OCI-LY1 (cell line): ENCODE measurements around the gene EREG.

ENCODE experiments used
- H2AFZ ChIP-seq: fragments of 200-600 bp; sonication (generic), shearing (Covaris generic); 2 replicates; pipeline ENCODE4 v1.6.0; 2014; ENCODE audit warnings: antibody characterized with exemption, mild to moderate bottlenecking, low read length
- H3F3A ChIP-seq: fragments of 200-600 bp; sonication (generic), shearing (Covaris generic); 2 replicates; pipeline ENCODE4 v1.6.0; 2014; ENCODE audit warnings: mild to moderate bottlenecking, antibody characterized with exemption, low read length, moderate library complexity; ENCODE audit not compliant: insufficient read depth
- H3K27ac ChIP-seq: fragments of 200-600 bp; sonication (generic); 2 replicates; pipeline ENCODE4 v1.5.1; 2014; ENCODE audit warnings: low read length, mixed run types, mild to moderate bottlenecking, low read depth; ENCODE audit not compliant: poor library complexity, severe bottlenecking
- H3K27me3 ChIP-seq: fragments of 200-600 bp; sonication (generic); 2 replicates; pipeline ENCODE4 v1.6.0; 2014; ENCODE audit warnings: antibody characterized with exemption, mild to moderate bottlenecking, low read length, moderate library complexity; ENCODE audit not compliant: insufficient read depth
- H3K36me3 ChIP-seq: fragments of 200-600 bp; sonication (generic); 2 replicates; pipeline ENCODE4 v1.6.1; 2014; ENCODE audit warnings: mild to moderate bottlenecking, antibody characterized with exemption, low read length, moderate library complexity, mixed read lengths; ENCODE audit not compliant: insufficient read depth
- H3K4me1 ChIP-seq: fragments of 200-600 bp; sonication (generic); 2 replicates; pipeline ENCODE4 v1.5.1; 2014; ENCODE audit warnings: mild to moderate bottlenecking, low read length, moderate library complexity; ENCODE audit not compliant: insufficient read depth, severe bottlenecking
- H3K4me2 ChIP-seq: fragments of 200-600 bp; sonication (generic), shearing (Covaris generic); 2 replicates; pipeline ENCODE4 v1.6.1; 2014; ENCODE audit warnings: low read length
- H3K4me3 ChIP-seq: fragments of 200-600 bp; sonication (generic); 2 replicates; pipeline ENCODE4 v1.5.1; 2014; ENCODE audit warnings: low read length, low read depth, mild to moderate bottlenecking, mixed read lengths; ENCODE audit not compliant: poor library complexity, severe bottlenecking
- H3K79me2 ChIP-seq: fragments of 200-600 bp; shearing (Covaris generic); 2 replicates; pipeline ENCODE4 v1.6.1; 2016; ENCODE audit warnings: mixed run types, low read length, mixed read lengths; ENCODE audit not compliant: insufficient read depth
- H3K9ac ChIP-seq: fragments of 200-600 bp; sonication (generic), shearing (Covaris generic); 2 replicates; pipeline ENCODE4 v1.6.1; 2014; ENCODE audit warnings: mild to moderate bottlenecking, low read length, mixed read lengths
- H3K9me2 ChIP-seq: fragments of 200-600 bp; sonication (generic), shearing (Covaris generic); 2 replicates; pipeline ENCODE4 v1.6.1; 2014; ENCODE audit warnings: low read depth, mild to moderate bottlenecking, low read length, mixed read lengths
- H3K9me3 ChIP-seq: fragments of 200-600 bp; shearing (Covaris generic); 2 replicates; pipeline ENCODE4 v1.6.1; 2014; ENCODE audit warnings: low read length, mixed read lengths
- H4K20me1 ChIP-seq: fragments of 200-600 bp; sonication (generic), shearing (Covaris generic); 2 replicates; pipeline ENCODE4 v1.6.0; 2016; ENCODE audit warnings: mild to moderate bottlenecking, low read length; ENCODE audit not compliant: insufficient read depth
- EZH2 ChIP-seq: fragments of 200-600 bp; sonication (generic), shearing (Covaris generic); IDR thresholded peaks from 2 replicates; pipeline ENCODE4 v1.8.0; 2017; ENCODE audit warnings: borderline replicate concordance, mixed run types, mild to moderate bottlenecking, antibody characterized with exemption, low read length, moderate library complexity, mixed read lengths
- TF ChIP-seq, protein P1 (sequence below): fragments of 200-600 bp; sonication (generic), shearing (Covaris generic); IDR thresholded peaks from 2 replicates; pipeline ENCODE4 v1.5.1; 2017; ENCODE audit warnings: mild to moderate bottlenecking, antibody characterized with exemption, low read length, moderate library complexity, mixed read lengths

EREG gene, protein sequence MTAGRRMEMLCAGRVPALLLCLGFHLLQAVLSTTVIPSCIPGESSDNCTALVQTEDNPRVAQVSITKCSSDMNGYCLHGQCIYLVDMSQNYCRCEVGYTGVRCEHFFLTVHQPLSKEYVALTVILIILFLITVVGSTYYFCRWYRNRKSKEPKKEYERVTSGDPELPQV

DNA sequence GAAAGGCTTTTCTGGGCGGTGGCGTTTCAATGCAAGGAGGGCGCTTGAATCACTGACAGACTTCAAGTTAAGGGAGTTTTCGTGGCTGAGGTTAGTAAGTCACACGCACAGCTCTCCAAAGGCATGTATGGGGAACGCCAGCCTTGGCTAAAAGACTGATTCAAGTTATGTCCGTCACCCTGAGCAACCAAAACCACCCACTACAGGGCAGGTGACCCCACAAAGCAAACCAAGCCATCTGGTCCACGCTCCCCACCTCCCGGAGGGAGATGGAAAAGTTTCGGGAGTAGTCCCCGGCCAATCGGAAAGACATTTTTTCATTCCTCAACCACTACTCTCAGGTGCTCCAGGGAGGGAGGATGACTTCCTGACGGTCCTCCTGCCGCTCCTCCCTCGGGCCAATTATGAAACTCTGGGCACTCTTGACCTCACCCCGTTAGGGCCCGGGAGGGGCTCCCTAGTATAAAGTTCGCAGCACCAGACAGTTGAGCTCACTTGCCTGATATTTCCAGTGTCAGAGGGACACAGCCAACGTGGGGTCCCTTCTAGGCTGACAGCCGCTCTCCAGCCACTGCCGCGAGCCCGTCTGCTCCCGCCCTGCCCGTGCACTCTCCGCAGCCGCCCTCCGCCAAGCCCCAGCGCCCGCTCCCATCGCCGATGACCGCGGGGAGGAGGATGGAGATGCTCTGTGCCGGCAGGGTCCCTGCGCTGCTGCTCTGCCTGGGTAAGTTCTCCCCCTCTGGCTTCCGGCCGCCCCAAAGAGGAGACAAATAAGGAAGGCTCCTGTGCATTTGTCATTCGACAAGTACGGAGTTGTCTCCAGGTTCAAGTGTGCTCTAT is at the start of gene EREG:
TSS of gene EREG (plus strand) at position 494 of the 840 bp plus-strand sequence. CDS start at position 658, 164 bp downstream.
- TF ChIP-seq, protein P1, sequence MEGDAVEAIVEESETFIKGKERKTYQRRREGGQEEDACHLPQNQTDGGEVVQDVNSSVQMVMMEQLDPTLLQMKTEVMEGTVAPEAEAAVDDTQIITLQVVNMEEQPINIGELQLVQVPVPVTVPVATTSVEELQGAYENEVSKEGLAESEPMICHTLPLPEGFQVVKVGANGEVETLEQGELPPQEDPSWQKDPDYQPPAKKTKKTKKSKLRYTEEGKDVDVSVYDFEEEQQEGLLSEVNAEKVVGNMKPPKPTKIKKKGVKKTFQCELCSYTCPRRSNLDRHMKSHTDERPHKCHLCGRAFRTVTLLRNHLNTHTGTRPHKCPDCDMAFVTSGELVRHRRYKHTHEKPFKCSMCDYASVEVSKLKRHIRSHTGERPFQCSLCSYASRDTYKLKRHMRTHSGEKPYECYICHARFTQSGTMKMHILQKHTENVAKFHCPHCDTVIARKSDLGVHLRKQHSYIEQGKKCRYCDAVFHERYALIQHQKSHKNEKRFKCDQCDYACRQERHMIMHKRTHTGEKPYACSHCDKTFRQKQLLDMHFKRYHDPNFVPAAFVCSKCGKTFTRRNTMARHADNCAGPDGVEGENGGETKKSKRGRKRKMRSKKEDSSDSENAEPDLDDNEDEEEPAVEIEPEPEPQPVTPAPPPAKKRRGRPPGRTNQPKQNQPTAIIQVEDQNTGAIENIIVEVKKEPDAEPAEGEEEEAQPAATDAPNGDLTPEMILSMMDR, result no peak
- TF ChIP-seq EZH2, result no peak
- Histone ChIP-seq H3K9ac (no peak within 1 kb of the TSS), H2AFZ (no peak within 1 kb of the TSS)

DNA sequence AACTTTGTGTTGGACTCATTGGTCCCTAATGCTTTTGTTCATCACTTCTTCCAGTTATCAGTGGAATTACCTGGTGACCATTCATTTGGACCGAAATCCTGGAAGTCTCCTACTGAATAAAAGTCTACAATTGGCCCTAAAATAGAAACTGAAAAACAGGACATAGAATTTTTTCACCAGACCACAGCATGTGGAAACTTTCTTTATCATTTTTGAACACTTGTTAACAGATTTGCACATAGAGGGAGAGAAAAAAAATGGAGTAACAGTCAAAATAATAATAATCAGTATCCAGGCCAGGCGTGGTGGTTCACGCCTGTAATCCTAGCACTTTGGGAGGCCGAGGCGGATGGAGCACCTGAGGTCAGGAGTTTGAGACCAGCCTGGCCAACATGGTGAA is 49.6 kb upstream of the EREG start:
- TF ChIP-seq EZH2, result no peak
- TF ChIP-seq, protein P1, result no peak
- no peak overlapping the region for H3K9ac ChIP-seq

More for the DNA sequence above, at the start of gene EREG:
- H3K36me3 ChIP-seq, result no peaks in the 10 kb centered on the region
- no peaks in the 10 kb centered on the region for H4K20me1 ChIP-seq
- no peak within 1 kb of the TSS for H3K4me3 ChIP-seq
- H3K27me3 ChIP-seq, result no peaks in the 10 kb centered on the region
- H3K27ac ChIP-seq, result no peak within 1 kb of the TSS
- no peaks in the 10 kb centered on the region for H3K4me1 ChIP-seq
- no peaks in the 10 kb centered on the region for H3F3A ChIP-seq
- no peaks in the 10 kb centered on the region for H3K79me2 ChIP-seq
- no peaks in the 10 kb centered on the region for H3K9me3 ChIP-seq
- no peak within 1 kb of the TSS for H3K4me2 ChIP-seq
- H3K9me2 ChIP-seq, result no peaks in the 10 kb centered on the region

DNA sequence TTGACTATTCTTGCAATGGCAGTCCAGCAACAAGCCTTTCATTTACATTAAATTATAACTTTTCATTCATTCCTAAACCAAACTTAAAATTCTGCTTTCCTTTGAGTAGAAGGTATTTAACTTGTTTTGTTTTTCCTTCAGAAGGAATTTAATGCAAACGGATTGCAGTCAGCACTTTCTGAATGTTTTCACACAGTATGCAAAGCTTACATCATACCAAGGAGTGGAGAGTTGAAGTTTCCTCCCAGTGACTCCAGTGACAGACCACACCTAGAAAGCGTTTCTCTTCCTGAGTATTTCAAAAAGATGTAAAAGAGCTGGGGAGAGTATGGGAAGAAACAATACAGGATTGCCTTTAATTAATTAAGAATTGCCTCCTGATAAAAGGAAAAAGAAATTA is 48.5 kb upstream of the EREG start:
- no peaks in the 10 kb centered on the region for H3F3A ChIP-seq
- no peak overlapping the region for H2AFZ ChIP-seq
- H3K4me1 ChIP-seq, result no peaks in the 10 kb centered on the region
- no peaks in the 10 kb centered on the region for H3K27me3 ChIP-seq
- no peak overlapping the region for H3K9ac ChIP-seq
- H3K4me3 ChIP-seq, result no peak overlapping the region
- no peaks in the 10 kb centered on the region for H3K9me2 ChIP-seq
- H3K36me3 ChIP-seq, result no peaks in the 10 kb centered on the region
- no peaks in the 10 kb centered on the region for H4K20me1 ChIP-seq
- no peaks in the 10 kb centered on the region for H3K79me2 ChIP-seq
- no peaks in the 10 kb centered on the region for H3K9me3 ChIP-seq
- no peak overlapping the region for H3K4me2 ChIP-seq
- no peak overlapping the region for H3K27ac ChIP-seq
- TF ChIP-seq EZH2, result no peak
- TF ChIP-seq, protein P1, result no peak

More for the DNA sequence above, 49.6 kb upstream of the EREG start:
- no peaks in the 10 kb centered on the region for H3K9me3 ChIP-seq
- H3K9me2 ChIP-seq, result no peaks in the 10 kb centered on the region
- H3K4me1 ChIP-seq, result no peaks in the 10 kb centered on the region
- H3K27ac ChIP-seq, result no peak overlapping the region
- H3K4me2 ChIP-seq, result no peak overlapping the region
- no peaks in the 10 kb centered on the region for H3K36me3 ChIP-seq
- H4K20me1 ChIP-seq, result no peaks in the 10 kb centered on the region
- no peak overlapping the region for H2AFZ ChIP-seq
- no peaks in the 10 kb centered on the region for H3K27me3 ChIP-seq
- no peaks in the 10 kb centered on the region for H3K79me2 ChIP-seq
- H3F3A ChIP-seq, result no peaks in the 10 kb centered on the region
- H3K4me3 ChIP-seq, result no peak overlapping the region
